Glutamatergic neuron (in vitro differentiated cells): ENCODE data around the gene IPMK. TPM values are rescaled to one million over a fixed set of nuclear protein-coding genes. Genes with fewer than 3 reads are reported as not detected.

ENCODE experiments used
- DNase-seq: peaks from one replicate; pipeline ENCODE4 v3.0.0; 2022
- H3K27ac Mint-ChIP-seq: one replicate; pipeline ENCODE4 v1.8.0; 2020; ENCODE audit warnings: mild to moderate bottlenecking, mixed read lengths, inconsistent platforms; ENCODE audit not compliant: unreplicated experiment
- H3K27me3 Mint-ChIP-seq: one replicate; pipeline ENCODE4 v1.8.0; 2020; ENCODE audit warnings: mild to moderate bottlenecking, moderate library complexity, mixed read lengths, inconsistent platforms; ENCODE audit not compliant: unreplicated experiment
- H3K36me3 Mint-ChIP-seq: one replicate; pipeline ENCODE4 v1.8.0; 2020; ENCODE audit warnings: mild to moderate bottlenecking, mixed read lengths, inconsistent platforms; ENCODE audit not compliant: unreplicated experiment
- H3K4me1 Mint-ChIP-seq: one replicate; pipeline ENCODE4 v1.8.0; 2020; ENCODE audit warnings: mild to moderate bottlenecking, low read depth, mixed read lengths, inconsistent platforms; ENCODE audit not compliant: unreplicated experiment
- H3K4me3 Mint-ChIP-seq: one replicate; pipeline ENCODE4 v1.8.0; 2020; ENCODE audit warnings: mild to moderate bottlenecking, mixed read lengths, inconsistent platforms; ENCODE audit not compliant: unreplicated experiment
- H3K9me3 Mint-ChIP-seq: one replicate; pipeline ENCODE4 v1.8.0; 2020; ENCODE audit warnings: mild to moderate bottlenecking, moderate library complexity, mixed read lengths, inconsistent platforms; ENCODE audit not compliant: unreplicated experiment
- total RNA-seq: library from RNA; stranded (reverse); fragmentation: NEBNext Ultra II Directional; extraction: Animal tissue kit (Norgen Biotek cat#: 25700); gene quantifications from one replicate; pipeline ENCODE4 v1.2.1, GENCODE V29; 2021; ENCODE audit not compliant: unreplicated experiment
- TF ChIP-seq, protein P1 (sequence below): fragments of 200-600 bp; sonication (generic); IDR thresholded peaks from one replicate; pipeline ENCODE4 v1.5.0; 2021; ENCODE audit not compliant: partially characterized antibody, unreplicated experiment

IPMK gene
- total RNA-seq, 1 donor from 2014 or later = 7.6 TPM

GRCh38 chr10:58174831-58175230 lies 92.9 kb downstream of the IPMK start:
- TF ChIP-seq, protein P1, sequence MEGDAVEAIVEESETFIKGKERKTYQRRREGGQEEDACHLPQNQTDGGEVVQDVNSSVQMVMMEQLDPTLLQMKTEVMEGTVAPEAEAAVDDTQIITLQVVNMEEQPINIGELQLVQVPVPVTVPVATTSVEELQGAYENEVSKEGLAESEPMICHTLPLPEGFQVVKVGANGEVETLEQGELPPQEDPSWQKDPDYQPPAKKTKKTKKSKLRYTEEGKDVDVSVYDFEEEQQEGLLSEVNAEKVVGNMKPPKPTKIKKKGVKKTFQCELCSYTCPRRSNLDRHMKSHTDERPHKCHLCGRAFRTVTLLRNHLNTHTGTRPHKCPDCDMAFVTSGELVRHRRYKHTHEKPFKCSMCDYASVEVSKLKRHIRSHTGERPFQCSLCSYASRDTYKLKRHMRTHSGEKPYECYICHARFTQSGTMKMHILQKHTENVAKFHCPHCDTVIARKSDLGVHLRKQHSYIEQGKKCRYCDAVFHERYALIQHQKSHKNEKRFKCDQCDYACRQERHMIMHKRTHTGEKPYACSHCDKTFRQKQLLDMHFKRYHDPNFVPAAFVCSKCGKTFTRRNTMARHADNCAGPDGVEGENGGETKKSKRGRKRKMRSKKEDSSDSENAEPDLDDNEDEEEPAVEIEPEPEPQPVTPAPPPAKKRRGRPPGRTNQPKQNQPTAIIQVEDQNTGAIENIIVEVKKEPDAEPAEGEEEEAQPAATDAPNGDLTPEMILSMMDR = no peak
- Mint-ChIP-seq H3K27me3 (no peaks in the 10 kb centered on the region), H3K4me3 (no peak overlapping the region), H3K4me1 (no peaks in the 10 kb centered on the region), H3K27ac (no peak overlapping the region), H3K9me3 (no peaks in the 10 kb centered on the region), H3K36me3 (no peaks in the 10 kb centered on the region)
- no peak for DNase-seq

GRCh38 chr10:58173391-58173790 lies 94.3 kb downstream of the IPMK start:
- no peak for DNase-seq
- no peak overlapping the region for H3K4me3 Mint-ChIP-seq
- H3K9me3 Mint-ChIP-seq = no peaks in the 10 kb centered on the region
- no peaks in the 10 kb centered on the region for H3K4me1 Mint-ChIP-seq
- TF ChIP-seq, protein P1 = no peak
- no peaks in the 10 kb centered on the region for H3K27me3 Mint-ChIP-seq
- H3K27ac Mint-ChIP-seq = no peak overlapping the region
- H3K36me3 Mint-ChIP-seq = no peaks in the 10 kb centered on the region

DNA sequence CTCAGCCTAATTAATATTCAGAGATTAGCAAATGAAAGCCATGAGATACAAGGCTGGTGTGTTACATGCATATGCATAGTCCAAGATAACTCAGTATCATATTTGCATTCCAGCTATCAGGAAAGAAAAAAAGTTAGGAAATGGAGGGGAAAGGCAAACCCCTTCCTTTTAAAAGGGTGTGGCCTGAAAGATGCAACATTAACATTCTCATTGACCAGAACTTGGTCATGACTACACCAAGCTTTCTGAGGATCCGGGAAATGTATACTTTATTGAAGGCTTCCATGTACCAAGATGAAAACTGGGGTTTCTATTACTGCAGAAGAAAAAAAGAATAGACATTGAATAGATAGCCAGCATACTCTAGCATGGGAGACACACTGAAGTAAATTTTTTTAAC lies 96.5 kb downstream of the IPMK start:
- TF ChIP-seq, protein P1 = no peak
- no peak overlapping the region for H3K4me3 Mint-ChIP-seq
- no peaks in the 10 kb centered on the region for H3K27me3 Mint-ChIP-seq

DNA sequence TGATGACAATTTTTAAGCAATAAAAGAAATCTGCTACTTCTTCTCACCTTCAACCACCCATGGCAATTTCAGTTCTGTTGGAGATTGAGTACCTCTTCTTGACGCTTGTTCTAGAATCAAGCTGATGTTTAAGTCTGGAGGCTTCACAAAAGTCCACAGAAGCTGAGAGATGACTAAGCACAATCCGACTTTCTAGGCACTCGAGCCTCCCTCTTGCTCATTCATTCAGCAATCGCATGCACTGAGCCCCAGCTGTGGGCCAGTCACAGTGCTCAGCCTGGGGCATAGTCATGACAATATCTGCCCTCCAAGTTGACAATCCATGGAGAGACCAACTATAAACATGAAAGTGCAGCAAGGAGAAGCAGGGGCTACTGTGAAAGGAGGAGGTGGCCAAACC lies 103.2 kb downstream of the IPMK start:
- DNase-seq = no peak
- Mint-ChIP-seq H3K36me3 (no peaks in the 10 kb centered on the region), H3K4me3 (no peak overlapping the region), H3K9me3 (no peaks in the 10 kb centered on the region), H3K27ac (no peak overlapping the region), H3K4me1 (no peaks in the 10 kb centered on the region), H3K27me3 (peaks cover 2% of the 10 kb centered on the region)
- TF ChIP-seq, protein P1 = no peak

More for the DNA sequence above, 96.5 kb downstream of the IPMK start:
- DNase-seq = no peak
- Mint-ChIP-seq H3K27ac (no peak overlapping the region), H3K36me3 (no peaks in the 10 kb centered on the region), H3K9me3 (no peaks in the 10 kb centered on the region), H3K4me1 (no peaks in the 10 kb centered on the region)

DNA sequence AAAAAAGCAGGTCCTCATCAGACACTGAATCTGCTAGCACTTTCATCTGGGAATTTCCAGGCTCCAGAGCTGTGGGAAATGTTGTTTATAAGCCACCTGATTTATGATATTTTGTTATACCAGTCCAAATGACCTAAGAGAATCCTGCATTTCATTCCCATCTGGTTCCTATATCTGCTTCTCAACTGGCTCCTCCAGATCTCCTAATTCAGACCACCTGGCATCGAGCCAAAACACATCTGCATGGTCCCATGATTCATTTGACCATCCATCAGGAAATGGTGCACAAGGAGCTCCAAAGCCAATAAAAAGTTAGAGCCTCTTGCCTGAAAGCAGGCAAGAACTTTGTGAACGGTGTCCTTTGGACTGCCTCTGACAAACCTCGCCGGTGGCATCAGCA lies 108.9 kb downstream of the IPMK start:
- Mint-ChIP-seq H3K4me3 (no peak overlapping the region), H3K4me1 (no peaks in the 10 kb centered on the region), H3K9me3 (no peaks in the 10 kb centered on the region), H3K27ac (no peak overlapping the region), H3K27me3 (peaks cover under 1% of the 10 kb centered on the region), H3K36me3 (no peaks in the 10 kb centered on the region)
- TF ChIP-seq, protein P1 = no peak
- DNase-seq = no peak
